HG03175 (cell line): ENCODE data around the gene CTDP1.
"Not testable (repeated sequence)": the region's sequence is repeated elsewhere in the genome, so short reads cannot be mapped to it uniquely, and the experiment has no call there.

ENCODE experiments used
- ATAC-seq: cut with Tn5 transposase; IDR thresholded peaks from one replicate; pipeline ENCODE4 v1.9.1; 2021; ENCODE audit warnings: mild to moderate bottlenecking, moderate library complexity; ENCODE audit not compliant: unreplicated experiment

CTDP1 gene

DNA sequence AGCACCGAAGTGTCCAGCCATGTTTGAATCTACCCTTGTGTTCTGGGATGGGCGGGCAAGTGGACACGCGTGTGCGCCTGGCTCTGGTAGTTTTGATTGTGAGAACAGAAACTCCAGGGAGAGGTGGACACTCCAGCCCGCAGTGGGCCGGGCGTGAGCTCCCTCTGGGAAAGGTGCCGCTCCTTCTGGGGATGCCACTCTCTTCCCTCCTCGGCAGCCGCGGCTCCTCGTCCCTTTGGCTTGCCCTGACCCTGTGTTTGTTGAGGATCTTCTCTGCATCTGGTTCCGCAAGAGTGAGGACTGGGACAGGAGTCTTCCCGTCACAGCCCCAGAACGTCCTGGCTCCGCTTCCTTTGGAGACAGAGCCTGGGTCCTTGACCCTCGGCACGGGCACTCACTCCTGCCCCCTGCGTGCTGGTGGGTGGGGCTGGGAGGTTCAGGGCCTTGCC, 1.3 kb downstream of the CTDP1 start:
- no peak for ATAC-seq

DNA sequence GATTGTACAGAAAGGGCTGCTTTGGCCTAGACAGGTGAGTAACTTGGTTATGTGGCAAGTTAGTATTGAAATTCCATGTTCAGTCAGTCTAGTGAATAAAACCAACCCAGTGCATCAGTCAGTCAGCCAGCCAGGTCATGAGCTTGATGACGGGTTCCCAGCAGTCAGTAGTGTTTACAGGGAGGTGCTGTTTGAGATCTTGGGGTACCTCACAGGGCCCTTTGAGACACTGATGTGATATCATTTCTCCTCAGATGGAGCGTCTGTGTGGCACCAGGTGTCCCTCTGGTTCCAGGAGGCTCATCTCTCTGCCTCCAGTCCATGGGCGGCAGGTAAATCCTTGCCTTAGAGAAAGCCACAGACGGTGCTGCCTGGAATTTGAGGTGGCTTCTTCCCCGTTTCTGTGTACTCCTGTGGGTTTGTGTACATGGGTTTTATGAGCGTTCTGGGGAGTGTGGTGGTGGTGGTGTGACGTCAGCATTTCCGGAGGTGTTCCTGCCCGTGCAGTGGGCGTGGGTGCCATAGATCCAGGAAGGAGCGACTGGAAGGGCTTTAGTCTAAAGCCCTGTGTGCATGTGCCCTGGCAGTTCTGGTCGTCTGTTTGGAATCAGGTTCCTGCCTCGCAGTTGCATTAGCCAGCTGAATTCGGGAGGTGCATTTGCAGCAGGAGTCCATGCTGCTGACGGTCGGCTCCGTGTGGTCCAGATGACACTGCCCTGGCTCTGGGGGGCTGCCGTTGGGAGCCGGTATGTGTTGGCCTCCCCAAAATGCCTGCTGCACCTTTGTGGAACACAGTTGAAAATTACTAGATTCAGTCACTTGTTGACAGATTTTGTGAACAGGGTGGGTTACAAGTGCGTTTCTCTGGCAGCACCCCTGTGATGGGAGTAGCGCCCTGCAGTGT, 2.1 kb downstream of the CTDP1 start:
- ATAC-seq, result no peak

DNA sequence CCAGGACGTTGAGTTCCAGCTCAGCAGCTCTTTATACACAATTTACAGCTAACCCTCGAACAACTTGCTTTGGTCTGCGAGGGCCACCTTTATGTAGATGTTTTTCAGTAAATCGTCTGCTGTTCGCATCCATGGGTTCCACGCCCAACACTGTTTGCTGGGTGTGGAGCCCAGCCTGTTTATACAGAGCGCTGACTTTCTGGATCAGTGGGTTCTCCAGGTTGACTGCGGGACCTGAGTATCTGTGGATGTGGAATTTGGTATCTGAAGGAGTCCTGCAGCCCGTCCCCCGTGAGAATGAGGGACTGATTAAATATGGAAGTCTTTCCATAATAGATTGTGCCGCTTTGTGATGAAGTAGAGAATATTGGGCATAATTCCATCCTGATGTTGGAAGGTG, 2.9 kb downstream of the CTDP1 start:
- ATAC-seq, result no peak

DNA sequence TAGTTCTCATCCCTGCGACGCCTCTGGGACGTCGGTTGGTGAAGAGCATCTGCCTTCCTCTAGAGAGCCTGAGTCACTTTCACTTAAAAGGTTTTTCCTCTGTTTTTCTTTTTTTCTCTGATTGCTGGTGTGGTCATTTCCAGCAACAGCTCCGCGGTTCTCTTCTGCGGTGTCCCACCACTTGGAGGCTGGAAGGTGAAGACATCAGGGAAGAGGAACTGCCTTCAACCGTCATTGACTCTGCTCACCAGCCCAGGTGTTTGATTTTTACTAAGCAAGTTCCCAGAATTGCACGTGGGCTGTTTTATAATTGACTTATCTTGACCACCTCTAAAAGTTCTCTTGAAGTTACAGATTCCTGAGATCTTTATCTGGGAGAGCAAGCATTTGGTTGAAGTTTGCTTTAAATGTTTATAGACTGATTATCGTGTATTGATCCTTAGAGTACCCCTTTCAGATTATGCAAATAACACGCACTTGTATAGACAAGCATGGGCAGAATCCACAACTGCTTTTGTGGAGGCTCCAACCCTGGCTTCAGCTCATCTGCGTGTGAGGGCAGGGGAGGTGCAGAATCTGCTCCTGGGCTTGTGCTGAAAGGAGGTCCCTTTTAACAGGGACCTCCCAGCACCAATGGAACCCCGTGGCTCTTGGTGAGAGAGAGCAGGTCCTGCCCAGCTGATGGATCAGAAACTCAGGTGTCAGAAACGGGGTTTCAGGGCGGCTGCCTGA, 3.5 kb downstream of the CTDP1 start:
- no peak for ATAC-seq

DNA sequence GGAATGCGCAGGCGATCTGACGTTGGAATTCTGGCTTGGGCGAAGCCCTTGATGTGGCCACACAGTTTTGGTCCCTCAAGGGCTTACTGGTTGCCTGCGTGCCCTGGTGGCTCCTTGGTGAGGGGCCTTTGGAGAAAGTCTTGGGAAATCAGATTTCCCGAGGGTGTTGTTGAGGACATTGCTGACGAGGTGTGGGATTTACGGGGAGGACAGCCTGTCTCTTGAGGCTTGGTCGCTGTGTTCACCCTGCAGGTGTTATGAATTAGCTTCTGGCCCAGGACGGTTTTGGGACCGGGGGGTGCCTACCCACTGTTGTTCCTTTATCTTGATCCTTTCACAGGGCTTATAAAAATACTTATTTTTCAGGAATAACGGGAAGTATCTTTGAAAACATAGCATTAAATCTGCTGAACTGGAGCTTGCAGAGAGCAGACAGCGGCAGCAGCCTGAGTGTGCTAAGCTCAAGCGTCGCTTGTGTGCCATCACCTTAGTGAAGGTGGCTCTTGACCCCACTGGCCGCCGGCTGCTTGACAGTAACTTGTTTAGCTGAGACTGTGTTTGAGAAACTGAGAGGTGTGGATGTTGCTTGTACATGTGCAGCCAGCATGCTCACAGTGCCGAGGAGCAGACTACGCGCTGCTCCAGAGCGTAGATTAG, 4.2 kb downstream of the CTDP1 start:
- no peak for ATAC-seq

- no peak for ATAC-seq
Measured at GRCh38 chr18:79684283-79684631, 4.7 kb downstream of the CTDP1 start.

- ATAC-seq, result no peak
Measured at GRCh38 chr18:79684787-79685186, 5.2 kb downstream of the CTDP1 start.

DNA sequence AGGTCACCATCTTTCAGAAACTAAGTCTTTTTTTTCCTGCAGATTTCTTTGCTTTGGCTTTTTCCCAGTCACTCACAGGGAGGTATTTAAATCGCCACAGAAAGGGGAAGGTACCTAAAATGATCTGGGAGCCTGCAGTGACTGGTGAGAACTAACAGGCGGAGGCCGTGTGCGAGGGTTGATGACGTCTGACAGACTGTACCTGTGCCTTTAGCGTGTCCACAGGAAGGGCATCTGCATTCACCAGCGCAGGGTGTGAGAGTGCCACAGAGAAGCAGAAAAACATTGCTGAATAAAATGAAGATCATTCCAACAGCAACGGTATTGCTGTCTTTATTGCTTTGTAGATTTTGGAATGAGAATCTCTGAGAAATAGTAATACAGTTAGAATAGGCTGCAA, 5.7 kb downstream of the CTDP1 start:
- ATAC-seq, result no peak

GRCh38 chr18:79685971-79686370, 6.4 kb downstream of the CTDP1 start:
- no peak for ATAC-seq

- no peak for ATAC-seq
Measured at GRCh38 chr18:79687806-79688205, 8.2 kb downstream of the CTDP1 start.

- no peak for ATAC-seq
Measured at GRCh38 chr18:79690071-79690470, 10.5 kb downstream of the CTDP1 start.

GRCh38 chr18:79690586-79691482, 11.2 kb downstream of the CTDP1 start:
- ATAC-seq, result no peak

DNA sequence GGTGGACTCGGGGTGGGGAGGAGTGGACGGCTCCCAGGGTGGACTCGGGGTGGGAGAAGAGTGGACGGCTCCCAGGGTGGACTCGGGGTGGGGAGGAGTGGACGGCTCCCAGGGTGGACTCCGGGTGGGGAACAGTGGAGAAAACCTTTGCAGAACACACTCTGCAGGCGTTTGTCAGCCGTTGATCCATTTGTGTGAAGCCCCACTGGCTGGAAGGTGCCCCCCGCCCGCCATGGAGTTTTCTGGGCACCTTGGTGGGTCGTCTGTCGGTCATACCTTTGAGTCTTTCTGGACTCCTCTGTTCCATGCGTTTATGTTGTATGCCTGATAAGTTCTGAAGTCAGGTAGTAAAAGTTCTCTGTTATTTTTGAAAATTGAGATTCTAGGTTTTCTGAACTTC, 12.5 kb downstream of the CTDP1 start:
- ATAC-seq, result no peak

DNA sequence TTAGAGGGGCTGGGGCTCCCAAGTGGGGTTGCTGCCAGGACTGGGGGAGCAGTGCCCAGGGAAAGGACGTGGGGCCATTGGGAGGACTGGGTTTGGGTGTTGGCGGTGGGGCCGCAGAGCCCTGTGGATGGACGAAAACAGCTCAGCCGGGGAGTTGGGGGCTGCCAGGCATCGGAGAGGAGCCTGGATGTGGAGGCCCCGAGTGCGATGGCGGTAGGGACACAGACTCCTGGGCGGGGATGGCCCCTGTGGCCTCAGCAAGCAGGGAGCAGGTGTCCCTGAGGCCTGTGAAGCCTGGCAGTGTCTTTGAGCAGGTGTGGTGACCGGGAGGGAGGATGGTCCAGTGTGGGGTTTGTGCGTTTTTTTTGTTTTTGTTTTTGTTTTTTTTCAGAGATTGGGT, 13.3 kb downstream of the CTDP1 start:
- ATAC-seq, result no peak

DNA sequence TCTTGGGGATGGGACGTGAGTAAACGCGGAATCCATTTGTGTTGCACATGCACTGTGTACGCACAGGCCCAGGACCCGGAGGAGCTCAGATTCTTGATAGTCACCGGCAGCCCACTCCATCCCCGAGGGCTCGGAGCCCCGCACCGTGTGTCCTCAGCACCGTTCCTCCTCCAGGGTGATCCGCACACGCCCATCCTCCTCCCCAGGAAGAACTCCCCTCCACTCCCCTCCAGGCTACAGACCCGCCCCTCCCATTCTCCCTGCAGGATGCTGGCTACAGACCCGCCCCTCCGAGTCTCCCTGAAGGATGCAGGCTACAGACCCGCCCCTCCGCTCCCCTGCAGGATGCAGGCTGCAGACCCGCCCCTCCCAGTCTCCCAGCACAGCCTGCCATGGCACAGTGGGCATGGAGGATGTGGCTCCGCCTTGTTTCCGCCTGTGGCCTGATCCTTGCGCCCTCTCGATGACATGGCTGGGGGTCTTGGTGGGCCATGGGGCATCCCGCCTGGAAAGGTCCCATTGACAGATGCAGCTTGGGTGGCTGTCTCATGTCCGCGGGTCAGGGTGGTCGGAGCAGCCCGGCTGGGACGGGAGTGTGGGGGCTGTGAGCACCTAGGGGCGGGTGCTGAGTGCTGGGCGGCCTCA, 14.1 kb downstream of the CTDP1 start:
- ATAC-seq, result no peak

DNA sequence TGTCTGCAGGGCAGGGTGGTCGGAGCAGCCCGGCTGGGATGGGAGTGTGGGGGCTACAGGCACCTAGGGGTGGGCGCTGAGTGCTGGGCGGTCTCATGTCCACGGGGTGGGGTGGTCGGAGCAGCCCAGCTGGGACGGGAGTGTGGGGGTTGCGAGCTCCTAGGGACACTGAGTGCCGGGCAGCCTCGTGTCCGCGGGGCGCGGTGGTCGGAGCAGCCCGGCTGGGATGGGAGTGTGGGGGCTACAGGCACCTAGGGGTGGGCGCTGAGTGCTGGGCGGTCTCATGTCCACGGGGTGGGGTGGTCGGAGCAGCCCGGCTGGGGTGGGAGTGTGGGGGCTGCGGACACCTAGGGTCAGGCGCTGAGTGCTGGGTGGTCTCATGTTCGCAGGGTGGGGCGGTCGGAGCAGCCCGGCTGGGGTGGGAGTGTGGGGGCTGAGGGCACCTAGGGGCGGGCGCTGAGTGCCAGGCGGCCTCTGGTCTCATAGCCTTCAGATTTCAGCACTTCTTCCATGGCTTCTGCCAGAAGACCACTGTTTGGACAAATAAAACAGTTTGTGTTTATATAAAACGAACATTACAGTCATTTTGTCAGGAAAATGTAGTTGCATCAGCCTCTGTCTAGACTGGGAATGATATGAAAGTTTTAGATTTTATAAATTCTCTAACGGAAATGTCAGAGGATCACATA, 14.7 kb downstream of the CTDP1 start:
- ATAC-seq, result not testable (repeated sequence)

- no peak for ATAC-seq
Measured at GRCh38 chr18:79694895-79695213, 15.3 kb downstream of the CTDP1 start.

- ATAC-seq, result no peak
Measured at GRCh38 chr18:79695269-79695668, 15.7 kb downstream of the CTDP1 start.
